GM20000 (cell line): ENCODE measurements around the gene NANOS3.

ENCODE experiments used
- DNase-seq: peaks from one replicate; pipeline ENCODE4 v3.0.0; 2012; ENCODE audit warnings: low spot score
- TF ChIP-seq, protein P1 (sequence below): IDR thresholded peaks from 2 replicates; pipeline ENCODE4 v1.5.1; 2012; ENCODE audit warnings: mild to moderate bottlenecking, control low read depth; ENCODE audit errors: extremely low read depth, missing control alignments

The NANOS3 gene

DNA sequence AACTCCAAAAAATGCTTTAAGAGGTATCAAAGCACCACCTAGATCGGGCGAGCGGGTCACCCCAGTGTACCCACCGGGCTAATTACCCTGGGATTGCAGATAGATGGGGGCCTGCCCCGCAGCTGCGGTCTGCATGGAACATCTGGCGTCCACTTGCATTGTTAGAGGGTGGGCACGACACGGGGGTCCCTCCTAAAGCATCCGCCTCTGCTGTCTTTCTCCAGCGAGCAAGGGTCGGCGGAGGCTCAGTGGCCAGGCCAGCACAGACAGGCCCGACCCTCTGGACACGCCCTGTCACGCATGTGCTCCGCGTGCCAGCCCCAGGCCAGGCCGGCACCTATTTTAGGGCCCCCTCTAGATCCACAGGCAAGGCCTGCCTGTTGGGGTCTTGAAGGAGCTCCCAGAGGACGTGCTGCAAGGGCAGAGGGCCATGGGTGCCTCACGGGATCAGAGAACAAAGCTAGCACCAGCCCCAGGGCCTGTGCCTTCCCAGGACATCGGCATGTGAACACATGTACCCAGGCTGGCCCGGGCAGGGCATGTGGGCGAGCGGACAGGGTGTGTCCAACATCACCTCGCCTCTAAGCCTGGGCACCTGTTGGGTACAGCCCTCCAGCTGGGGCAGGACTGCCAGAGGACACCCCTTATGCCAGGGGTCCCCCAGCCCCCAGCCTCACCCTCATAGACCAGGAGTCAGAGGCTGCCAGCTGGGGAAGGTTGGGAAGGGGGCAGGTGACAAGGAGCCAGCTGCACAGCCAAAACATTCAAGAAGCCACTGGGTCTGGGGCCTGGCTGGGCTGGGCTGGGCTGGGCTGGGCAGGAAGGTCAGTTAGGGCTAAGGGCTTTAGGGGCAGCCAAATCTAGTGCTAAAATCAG, 35.6 kb upstream of the NANOS3 start:
- no peak for DNase-seq

DNA sequence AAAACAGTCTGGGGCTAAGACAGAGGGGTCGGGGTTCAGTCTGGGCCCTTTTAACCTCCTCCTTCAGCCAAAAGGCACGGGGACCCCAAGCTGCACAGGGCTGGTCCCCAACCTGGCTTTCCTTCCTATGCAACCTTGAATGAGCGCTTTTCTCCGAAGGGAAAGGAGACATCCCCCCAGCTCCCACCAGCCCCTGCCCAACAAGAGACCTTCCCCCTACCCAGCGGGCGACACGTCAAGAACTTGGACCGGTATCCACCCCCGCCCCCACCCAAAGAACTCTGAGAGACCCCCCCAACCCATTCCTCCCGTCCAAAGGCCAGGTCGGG, 35.0 kb upstream of the NANOS3 start:
- TF ChIP-seq, protein P1, sequence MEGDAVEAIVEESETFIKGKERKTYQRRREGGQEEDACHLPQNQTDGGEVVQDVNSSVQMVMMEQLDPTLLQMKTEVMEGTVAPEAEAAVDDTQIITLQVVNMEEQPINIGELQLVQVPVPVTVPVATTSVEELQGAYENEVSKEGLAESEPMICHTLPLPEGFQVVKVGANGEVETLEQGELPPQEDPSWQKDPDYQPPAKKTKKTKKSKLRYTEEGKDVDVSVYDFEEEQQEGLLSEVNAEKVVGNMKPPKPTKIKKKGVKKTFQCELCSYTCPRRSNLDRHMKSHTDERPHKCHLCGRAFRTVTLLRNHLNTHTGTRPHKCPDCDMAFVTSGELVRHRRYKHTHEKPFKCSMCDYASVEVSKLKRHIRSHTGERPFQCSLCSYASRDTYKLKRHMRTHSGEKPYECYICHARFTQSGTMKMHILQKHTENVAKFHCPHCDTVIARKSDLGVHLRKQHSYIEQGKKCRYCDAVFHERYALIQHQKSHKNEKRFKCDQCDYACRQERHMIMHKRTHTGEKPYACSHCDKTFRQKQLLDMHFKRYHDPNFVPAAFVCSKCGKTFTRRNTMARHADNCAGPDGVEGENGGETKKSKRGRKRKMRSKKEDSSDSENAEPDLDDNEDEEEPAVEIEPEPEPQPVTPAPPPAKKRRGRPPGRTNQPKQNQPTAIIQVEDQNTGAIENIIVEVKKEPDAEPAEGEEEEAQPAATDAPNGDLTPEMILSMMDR, result no peak
- DNase-seq, result no peak

More for the DNA sequence above, 35.6 kb upstream of the NANOS3 start:
- TF ChIP-seq, protein P1, result no peak

DNA sequence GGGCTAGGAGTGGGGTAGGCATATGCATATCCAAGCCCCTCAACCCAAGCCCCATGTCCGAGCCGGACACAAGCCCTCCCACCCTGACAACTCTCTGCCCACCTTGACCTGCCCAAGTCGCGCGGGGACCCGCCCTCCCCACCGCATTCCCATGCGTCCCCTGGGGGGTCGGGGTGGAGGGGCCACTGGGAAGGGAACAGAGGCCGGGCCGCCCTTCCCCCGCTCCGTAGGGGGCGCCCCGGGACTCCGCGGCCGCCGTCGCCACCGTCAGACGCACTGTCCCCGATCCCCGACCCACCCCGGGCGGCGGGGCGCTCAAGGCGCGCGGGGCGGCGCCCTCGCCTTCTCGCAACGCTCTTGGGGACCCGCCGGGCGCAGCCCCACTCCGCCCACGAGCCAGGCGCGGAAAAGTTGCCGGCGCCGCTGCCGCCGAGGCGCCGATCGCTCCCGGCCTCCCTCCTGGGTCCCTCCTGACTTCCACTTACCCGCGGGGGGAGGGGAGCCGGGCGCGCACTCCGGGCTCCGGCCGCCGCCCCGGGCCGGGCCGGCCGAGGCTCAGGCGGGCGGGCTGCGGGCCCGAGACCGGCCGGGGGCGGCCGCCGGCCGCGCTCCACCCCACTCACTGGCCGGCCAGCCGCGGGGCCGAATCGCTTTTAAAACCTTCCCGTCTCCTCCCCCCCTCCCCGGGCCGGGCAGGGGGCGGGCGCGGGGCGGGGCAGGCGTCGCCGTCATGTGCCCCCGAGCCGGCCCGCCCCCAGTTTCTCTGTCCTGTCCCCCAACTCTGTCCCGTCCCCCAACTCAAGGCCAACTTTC, 34.4 kb upstream of the NANOS3 start:
- TF ChIP-seq, protein P1, result peak; percentile 3
- peak; percentile 92 for DNase-seq

DNA sequence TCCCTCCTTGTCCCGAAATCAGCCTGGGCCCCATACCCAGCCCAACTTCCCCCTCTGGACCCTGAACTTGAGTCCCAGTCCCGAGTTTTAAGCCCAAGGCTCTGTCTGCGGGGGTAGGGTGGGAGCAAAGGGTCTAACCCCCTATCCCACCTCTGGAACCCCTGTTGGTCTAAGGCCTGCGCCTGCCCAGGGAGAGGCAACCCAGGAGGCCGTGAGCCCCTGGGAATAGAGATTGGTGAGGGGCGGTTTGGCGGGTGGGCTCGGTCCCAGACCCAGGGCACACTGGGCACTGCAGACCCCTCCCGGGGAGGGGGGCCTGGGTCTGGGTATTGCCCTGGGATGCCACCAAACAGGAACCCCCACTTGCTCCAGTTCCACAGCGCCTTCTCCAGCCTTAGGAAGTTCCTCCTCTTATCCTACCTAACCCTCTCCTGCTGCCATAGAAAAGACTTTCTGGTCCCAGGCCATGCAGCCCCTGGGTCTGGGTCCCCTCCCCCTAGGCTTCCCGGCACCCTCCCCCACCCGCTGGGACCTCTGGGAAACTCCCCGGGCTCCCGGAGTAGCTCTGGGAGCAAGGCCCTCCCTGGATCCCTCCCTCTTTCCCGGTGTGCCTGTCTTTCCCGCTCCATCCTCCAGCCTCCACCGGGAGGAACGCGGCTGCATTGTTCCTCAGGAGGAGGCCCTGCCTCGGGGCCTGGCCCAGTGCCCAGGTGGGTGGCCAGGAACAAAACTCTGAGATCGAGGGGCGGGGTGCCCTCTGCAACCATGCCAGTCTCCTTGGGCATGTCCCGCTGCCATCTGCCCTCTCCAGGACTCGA, 33.6 kb upstream of the NANOS3 start:
- no peak for DNase-seq
- TF ChIP-seq, protein P1, result no peak

DNA sequence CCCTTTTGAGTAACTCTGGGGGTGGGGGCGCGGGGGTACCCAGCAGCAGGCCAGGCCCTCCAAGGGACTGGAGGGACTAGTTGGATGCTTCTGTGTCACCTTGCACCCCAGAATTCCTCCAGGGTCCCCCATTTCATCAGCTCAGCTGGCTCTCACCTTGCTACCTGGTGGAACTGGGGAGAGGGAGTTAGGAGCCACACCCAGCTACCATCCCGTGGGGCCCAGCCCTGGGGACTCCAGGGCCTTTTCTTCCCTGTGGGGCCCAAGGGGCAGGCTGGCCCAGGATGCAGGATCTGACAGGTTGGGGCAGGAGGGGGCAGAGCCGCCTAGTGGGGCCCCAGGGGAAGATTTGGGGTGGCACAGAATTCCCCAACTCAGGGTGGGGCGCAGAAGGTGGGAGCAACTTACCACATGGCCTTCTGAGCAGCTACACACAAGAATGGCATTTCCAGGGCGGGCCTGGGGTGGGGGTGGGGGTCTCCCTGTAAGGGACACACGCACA, 32.8 kb upstream of the NANOS3 start:
- TF ChIP-seq, protein P1, result no peak
- DNase-seq, result no peak

DNA sequence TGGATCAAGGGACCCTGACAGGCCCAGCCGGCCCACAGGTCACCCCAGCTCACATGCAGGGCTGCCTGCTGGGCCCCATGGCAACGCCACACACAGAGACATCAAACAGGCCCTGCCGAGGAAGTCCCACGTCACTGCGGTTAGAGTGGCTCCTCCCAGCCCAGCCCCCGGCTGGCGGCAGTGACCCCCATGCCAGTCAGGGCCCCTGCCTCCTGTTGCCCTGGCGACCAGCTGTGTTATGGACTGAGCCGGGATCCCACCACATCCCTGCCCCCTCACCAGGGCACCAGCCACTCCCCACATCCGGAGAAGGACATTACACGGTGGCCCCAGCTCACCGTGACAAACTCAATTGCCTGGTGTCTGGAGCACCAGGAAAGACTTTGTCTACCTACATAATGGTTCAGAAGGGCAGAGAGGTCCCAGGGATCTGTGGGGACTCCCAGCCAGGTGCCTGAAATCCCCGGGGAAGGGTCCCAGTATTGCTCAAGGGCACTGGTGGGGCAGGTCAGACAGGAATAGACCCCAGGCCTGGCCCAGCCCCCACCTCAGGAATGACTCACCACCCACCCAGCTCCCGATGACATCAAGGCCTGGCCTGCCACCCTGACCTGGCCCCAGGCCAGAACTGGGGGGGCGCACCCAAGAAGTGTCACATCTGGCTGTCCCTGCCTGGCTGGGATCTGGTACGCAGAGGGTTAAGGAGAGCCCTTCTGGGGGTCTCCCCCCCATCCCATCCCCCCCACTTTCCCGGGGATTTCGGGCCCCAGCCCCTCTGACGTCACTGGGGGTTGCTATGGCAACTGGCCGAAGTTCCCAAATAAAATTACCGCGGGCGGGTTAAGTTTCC, 30.2 kb upstream of the NANOS3 start:
- peak; percentile 95 for DNase-seq
- TF ChIP-seq, protein P1, result no peak
